ENCODE measurements around the gene KRTAP9-6. TPM values are rescaled to one million over a fixed set of nuclear protein-coding genes. Genes with fewer than 3 reads are reported as not detected.

Gene KRTAP9-6
- total and polyA plus RNA-seq, 10 of the 15 experiments (the other 5 are each of a cell fraction or from before 2014, with no cell fraction given), result not detected

- ATAC-seq, result no peak
- no peak for FAIRE-seq
- no peaks in the 10 kb centered on the region for H3K4me1 ChIP-seq (ENCODE audit: control insufficient read depth, insufficient read depth, low read length)
- BruUV-seq (replicated peaks), result no TSS peak
- H4K20me1 ChIP-seq (ENCODE audit: control insufficient read depth, insufficient read depth), result no peaks in the 10 kb centered on the region
- DNase-seq (ENCODE audit: low read depth, low spot score), result no peak
- ChIA-PET SMC1A (ENCODE audit: uncharacterized antibody, unreplicated experiment) (no interaction called here), POLR2A (no interaction called here), CTCF (no interaction called here), RAD21 (ENCODE audit: unreplicated experiment) (no interaction called here)
- H3K9ac ChIP-seq (ENCODE audit: control insufficient read depth, insufficient read depth, low read length), result no peak within 1 kb of the TSS
- no peaks in the 10 kb centered on the region; the same call in 2 of the 3 replicates for H3K9me3 ChIP-seq (replicated peaks; ENCODE audit: control insufficient read depth, insufficient read depth, low read length)
- H3K4me2 ChIP-seq (ENCODE audit: control insufficient read depth, insufficient read depth), result no peak within 1 kb of the TSS
- no peaks in the 10 kb centered on the region for H3K79me2 ChIP-seq (ENCODE audit: control insufficient read depth, insufficient read depth, low read length)
- no peaks in the 10 kb centered on the region for H3K36me3 ChIP-seq (ENCODE audit: control insufficient read depth in 2 of 2, insufficient read depth in 2 of 2, low read length in 1 of 2)
- intact Hi-C loops (cut with micrococcal nuclease; ENCODE audit: unreplicated experiment), result no loop called here
- TF ChIP-seq NFYB (IDR thresholded peaks at IDR 0.05; ENCODE audit: insufficient read depth, low read depth, low read length) (no peak), BACH1 (IDR thresholded peaks at IDR 0.05; ENCODE audit: borderline replicate concordance) (no peak), HDAC2 (IDR thresholded peaks at IDR 0.05) (no peak), BHLHE40 (IDR thresholded peaks at IDR 0.05; ENCODE audit: borderline replicate concordance in 1 of 2, low read depth in 2 of 2, low read length in 1 of 2) (no peak), MXI1 (IDR thresholded peaks at IDR 0.05; ENCODE audit: low read depth, low read length) (no peak), RELA (IDR thresholded peaks at IDR 0.05; ENCODE audit: borderline replicate concordance, partially characterized antibody) (no peak), LARP7 (IDR thresholded peaks at IDR 0.05) (no peak), SMARCA5 (IDR thresholded peaks at IDR 0.05) (no peak), POLR2A (IDR thresholded peaks at IDR 0.05; ENCODE audit: low read depth, low read length) (no peak), EZH2 (IDR thresholded peaks at IDR 0.05; ENCODE audit: borderline replicate concordance, control insufficient read depth, low read depth, low read length) (no peak), JUNB (IDR thresholded peaks at IDR 0.05) (no peak), PAX5 (IDR thresholded peaks at IDR 0.05; ENCODE audit: borderline replicate concordance, low read depth, low read length) (no peak)
- TF ChIP-seq, protein P1, sequence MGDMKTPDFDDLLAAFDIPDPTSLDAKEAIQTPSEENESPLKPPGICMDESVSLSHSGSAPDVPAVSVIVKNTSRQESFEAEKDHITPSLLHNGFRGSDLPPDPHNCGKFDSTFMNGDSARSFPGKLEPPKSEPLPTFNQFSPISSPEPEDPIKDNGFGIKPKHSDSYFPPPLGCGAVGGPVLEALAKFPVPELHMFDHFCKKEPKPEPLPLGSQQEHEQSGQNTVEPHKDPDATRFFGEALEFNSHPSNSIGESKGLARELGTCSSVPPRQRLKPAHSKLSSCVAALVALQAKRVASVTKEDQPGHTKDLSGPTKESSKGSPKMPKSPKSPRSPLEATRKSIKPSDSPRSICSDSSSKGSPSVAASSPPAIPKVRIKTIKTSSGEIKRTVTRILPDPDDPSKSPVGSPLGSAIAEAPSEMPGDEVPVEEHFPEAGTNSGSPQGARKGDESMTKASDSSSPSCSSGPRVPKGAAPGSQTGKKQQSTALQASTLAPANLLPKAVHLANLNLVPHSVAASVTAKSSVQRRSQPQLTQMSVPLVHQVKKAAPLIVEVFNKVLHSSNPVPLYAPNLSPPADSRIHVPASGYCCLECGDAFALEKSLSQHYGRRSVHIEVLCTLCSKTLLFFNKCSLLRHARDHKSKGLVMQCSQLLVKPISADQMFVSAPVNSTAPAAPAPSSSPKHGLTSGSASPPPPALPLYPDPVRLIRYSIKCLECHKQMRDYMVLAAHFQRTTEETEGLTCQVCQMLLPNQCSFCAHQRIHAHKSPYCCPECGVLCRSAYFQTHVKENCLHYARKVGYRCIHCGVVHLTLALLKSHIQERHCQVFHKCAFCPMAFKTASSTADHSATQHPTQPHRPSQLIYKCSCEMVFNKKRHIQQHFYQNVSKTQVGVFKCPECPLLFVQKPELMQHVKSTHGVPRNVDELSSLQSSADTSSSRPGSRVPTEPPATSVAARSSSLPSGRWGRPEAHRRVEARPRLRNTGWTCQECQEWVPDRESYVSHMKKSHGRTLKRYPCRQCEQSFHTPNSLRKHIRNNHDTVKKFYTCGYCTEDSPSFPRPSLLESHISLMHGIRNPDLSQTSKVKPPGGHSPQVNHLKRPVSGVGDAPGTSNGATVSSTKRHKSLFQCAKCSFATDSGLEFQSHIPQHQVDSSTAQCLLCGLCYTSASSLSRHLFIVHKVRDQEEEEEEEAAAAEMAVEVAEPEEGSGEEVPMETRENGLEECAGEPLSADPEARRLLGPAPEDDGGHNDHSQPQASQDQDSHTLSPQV (IDR thresholded peaks at IDR 0.05), result no peak
- 12% methylated on average over 11 of the region's 11 CpGs for WGBS (ENCODE audit: insufficient coverage, insufficient replicate concordance, low lambda C conversion rate, missing lambda C conversion rate)
- in situ Hi-C loops (cut with MboI), result no loop called here
- no peak within 1 kb of the TSS for H2AFZ ChIP-seq (ENCODE audit: control insufficient read depth, low read depth, low read length)
- no peak within 1 kb of the TSS for H3K4me3 ChIP-seq
- no peak within 1 kb of the TSS for H3K27ac ChIP-seq (ENCODE audit: control insufficient read depth, insufficient read depth)
- H3K27me3 ChIP-seq (replicated peaks in 1 of 2; ENCODE audit: control insufficient read depth in 2 of 2, insufficient read depth in 2 of 2, low read length in 1 of 2), result peaks cover 0 to 2% of the 10 kb centered on the region in 2 experiments; a peak in 1 of 4 replicates
These were observed 37.0 kb downstream of the KRTAP9-6 start, which contains the start of gene KRTAP29-1 for GRCh38 chr17:41301916-41302901. KRTAP29-1 (minus strand) TSS chr17:41302851; CDS start chr17:41302851, 0 bp downstream.
